Stimulated activated CD8-positive, alpha-beta memory T cell treated with anti-CD3 and anti-CD28 coated beads, Interleukin-12 subunit alpha, Interleukin-12 subunit beta, amount 100 ng/mL, for 4 hours (primary cell): ENCODE measurements around the gene ITPR2.
"Not testable (repeated sequence)": the region's sequence is repeated elsewhere in the genome, so short reads cannot be mapped to it uniquely, and the experiment has no call there.

Experiments
- DNase-seq: peaks from one replicate; pipeline ENCODE4 v3.0.0-alpha.2; 2020; ENCODE audit warnings: low read depth

Gene ITPR2

GRCh38 chr12:26661399-26661798 lies 171.6 kb downstream of the ITPR2 start:
- DNase-seq, result no peak

- DNase-seq, result no peak
These were observed 173.1 kb downstream of the ITPR2 start for GRCh38 chr12:26659930-26660329.

GRCh38 chr12:26658991-26659390 lies 174.0 kb downstream of the ITPR2 start:
- no peak for DNase-seq

GRCh38 chr12:26654623-26655022 lies 178.4 kb downstream of the ITPR2 start:
- DNase-seq, result no peak

GRCh38 chr12:26651566-26652188 lies 181.3 kb downstream of the ITPR2 start:
- no peak for DNase-seq

- DNase-seq, result no peak
These were observed 182.0 kb downstream of the ITPR2 start for GRCh38 chr12:26651036-26651435.

GRCh38 chr12:26648999-26649398 lies 184.0 kb downstream of the ITPR2 start:
- no peak for DNase-seq

GRCh38 chr12:26648584-26648983 lies 184.4 kb downstream of the ITPR2 start:
- no peak for DNase-seq

- no peak for DNase-seq
These were observed 184.9 kb downstream of the ITPR2 start for GRCh38 chr12:26648066-26648465.

GRCh38 chr12:26647088-26647487 lies 185.9 kb downstream of the ITPR2 start:
- DNase-seq, result no peak

GRCh38 chr12:26646571-26646970 lies 186.4 kb downstream of the ITPR2 start:
- no peak for DNase-seq

- DNase-seq, result not testable (repeated sequence)
These were observed 188.6 kb downstream of the ITPR2 start for GRCh38 chr12:26644376-26644775.

- DNase-seq, result no peak
These were observed 189.3 kb downstream of the ITPR2 start for GRCh38 chr12:26643532-26644315.

GRCh38 chr12:26642361-26642760 lies 190.6 kb downstream of the ITPR2 start:
- no peak for DNase-seq

- DNase-seq, result no peak
These were observed 196.2 kb downstream of the ITPR2 start for GRCh38 chr12:26636710-26637328.

- DNase-seq, result no peak
These were observed 199.3 kb downstream of the ITPR2 start for GRCh38 chr12:26633591-26634210.

GRCh38 chr12:26632756-26633155 lies 200.2 kb downstream of the ITPR2 start:
- DNase-seq, result no peak

- no peak for DNase-seq
These were observed 201.1 kb downstream of the ITPR2 start for GRCh38 chr12:26631846-26632245.

GRCh38 chr12:26630546-26631027 lies 202.4 kb downstream of the ITPR2 start:
- DNase-seq, result no peak

GRCh38 chr12:26629864-26630263 lies 203.1 kb downstream of the ITPR2 start:
- no peak for DNase-seq

GRCh38 chr12:26628234-26628633 lies 204.8 kb downstream of the ITPR2 start:
- no peak for DNase-seq

GRCh38 chr12:26627335-26627734 lies 205.7 kb downstream of the ITPR2 start:
- no peak for DNase-seq

GRCh38 chr12:26623136-26623535 lies 209.9 kb downstream of the ITPR2 start:
- no peak for DNase-seq
